ENCODE results near the gene GRIA3. TPM values are rescaled to one million over a fixed set of nuclear protein-coding genes. Genes with fewer than 3 reads are reported as not detected.
"Not testable (repeated sequence)": the region's sequence is repeated elsewhere in the genome, so short reads cannot be mapped to it uniquely, and the experiment has no call there.

GRIA3 gene
- total and polyA plus RNA-seq, 2 donors: 0.61 to 1.2 TPM

DNA sequence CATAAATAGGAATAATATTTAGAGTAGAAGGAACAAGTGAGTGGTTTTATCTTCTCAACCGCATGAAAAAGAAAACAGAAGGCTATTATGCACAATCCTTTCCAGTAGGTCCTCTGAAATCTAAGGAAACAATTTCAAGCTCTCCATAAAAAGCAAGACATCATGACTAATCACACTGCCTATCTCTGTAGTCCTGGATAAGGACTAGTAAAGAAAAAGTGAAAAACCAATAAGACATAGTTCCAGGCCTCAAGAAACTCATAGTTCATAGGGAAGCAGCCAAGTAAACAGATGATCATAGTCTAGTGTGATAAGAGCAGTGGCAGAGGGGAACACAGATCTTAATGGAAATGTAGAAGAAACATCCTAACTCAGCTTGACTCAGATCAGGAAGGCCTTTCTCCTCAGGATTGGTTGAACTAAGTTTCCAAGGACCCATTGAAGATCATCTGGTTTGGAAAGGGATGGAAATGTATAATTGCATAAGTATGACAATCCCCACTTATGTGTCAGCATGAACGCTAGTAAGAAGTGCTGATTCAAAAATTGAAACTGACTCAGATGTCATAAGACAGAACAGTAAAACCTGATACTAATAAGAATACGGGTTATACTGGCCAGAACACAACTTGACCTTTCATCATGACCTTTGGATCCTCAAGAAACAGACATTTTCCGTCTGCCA lies 155.3 kb downstream of the GRIA3 start:
- Histone ChIP-seq H3K9me3 (ENCODE audit: control insufficient read depth in 2 of 2, insufficient read depth in 1 of 2, low read length in 1 of 2) (no peaks in the 10 kb centered on the region), H3K4me1 (ENCODE audit: control insufficient read depth in 2 of 2, insufficient read depth in 2 of 2, low read length in 2 of 2) (no peaks in the 10 kb centered on the region), H3K36me3 (ENCODE audit: control insufficient read depth in 2 of 2, insufficient read depth in 2 of 2, low read length in 1 of 2) (no peaks in the 10 kb centered on the region), H3K27me3 (ENCODE audit: control insufficient read depth in 2 of 2, insufficient read depth in 1 of 2, low read length in 1 of 2) (no peaks in the 10 kb centered on the region), H3K27ac (ENCODE audit: low read depth in 1 of 2, low read length in 1 of 2) (no peak overlapping the region), H3K4me3 (ENCODE audit: low read length in 2 of 2) (no peak overlapping the region)
- 87% methylated on average over 4 of the region's 4 CpGs for WGBS
- DNase-seq (ENCODE audit: low read depth in 6 of 9, low spot score in 9 of 9): no peak

DNA sequence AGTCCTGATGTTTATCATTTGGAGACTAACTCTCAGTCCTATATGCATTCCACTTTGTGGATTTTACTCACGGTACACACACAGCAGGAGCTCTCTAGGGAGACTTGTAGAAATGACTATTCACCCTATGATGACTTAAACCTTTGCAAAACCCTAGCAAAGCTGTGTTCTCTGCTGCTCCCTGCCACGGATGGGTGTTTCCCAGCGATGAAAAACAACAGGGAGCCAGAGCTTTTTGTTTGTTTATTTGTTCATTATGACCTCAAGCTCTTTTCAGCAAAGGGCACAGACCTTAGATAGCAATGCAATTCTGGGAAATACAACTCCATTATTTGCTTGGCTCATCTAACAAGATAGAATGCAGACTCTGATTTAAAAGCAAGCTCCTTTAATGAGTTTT lies 156.6 kb downstream of the GRIA3 start:
- Histone ChIP-seq H3K4me3 (ENCODE audit: low read length in 2 of 2) (no peak overlapping the region), H3K9me3 (ENCODE audit: control insufficient read depth in 2 of 2, insufficient read depth in 1 of 2, low read length in 1 of 2) (no peaks in the 10 kb centered on the region), H3K27ac (ENCODE audit: low read depth in 1 of 2, low read length in 1 of 2) (no peak overlapping the region), H3K4me1 (ENCODE audit: control insufficient read depth in 2 of 2, insufficient read depth in 2 of 2, low read length in 2 of 2) (no peaks in the 10 kb centered on the region), H3K27me3 (ENCODE audit: control insufficient read depth in 2 of 2, insufficient read depth in 1 of 2, low read length in 1 of 2) (no peaks in the 10 kb centered on the region), H3K36me3 (ENCODE audit: control insufficient read depth in 2 of 2, insufficient read depth in 2 of 2, low read length in 1 of 2) (no peaks in the 10 kb centered on the region)
- WGBS: 34% methylated on average over 3 of the region's 3 CpGs
- no peak for DNase-seq (ENCODE audit: low read depth in 6 of 9, low spot score in 9 of 9)

DNA sequence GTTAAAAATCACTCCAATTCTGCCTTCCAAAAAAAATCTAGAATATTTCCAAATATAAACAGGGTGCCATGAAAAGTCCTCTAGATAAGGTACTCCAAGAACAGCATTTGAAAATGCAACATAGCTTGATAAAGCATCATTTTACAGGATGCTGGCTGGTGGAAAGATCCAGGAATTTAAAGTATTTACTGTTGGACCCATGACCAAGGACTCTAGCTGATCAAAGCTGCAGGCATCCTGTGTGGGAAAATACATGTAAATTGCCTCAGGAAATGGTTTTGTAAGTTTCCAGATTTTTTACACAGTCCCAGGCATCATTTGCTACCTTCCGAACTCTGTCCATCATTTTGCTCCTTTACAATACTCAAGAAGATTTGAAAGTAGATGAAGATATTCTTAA lies 164.4 kb downstream of the GRIA3 start:
- Histone ChIP-seq H3K9me3 (ENCODE audit: control insufficient read depth in 2 of 2, insufficient read depth in 1 of 2, low read length in 1 of 2) (no peaks in the 10 kb centered on the region), H3K27me3 (ENCODE audit: control insufficient read depth in 2 of 2, insufficient read depth in 1 of 2, low read length in 1 of 2) (no peaks in the 10 kb centered on the region), H3K4me3 (ENCODE audit: low read length in 2 of 2) (no peak overlapping the region), H3K27ac (ENCODE audit: low read depth in 1 of 2, low read length in 1 of 2) (no peak overlapping the region), H3K36me3 (ENCODE audit: control insufficient read depth in 2 of 2, insufficient read depth in 2 of 2, low read length in 1 of 2) (no peaks in the 10 kb centered on the region), H3K4me1 (ENCODE audit: control insufficient read depth in 2 of 2, insufficient read depth in 2 of 2, low read length in 2 of 2) (no peaks in the 10 kb centered on the region)
- no peak for DNase-seq (ENCODE audit: low read depth in 6 of 9, low spot score in 9 of 9)
- WGBS: 89% methylated on average over 1 of the region's 1 CpG

DNA sequence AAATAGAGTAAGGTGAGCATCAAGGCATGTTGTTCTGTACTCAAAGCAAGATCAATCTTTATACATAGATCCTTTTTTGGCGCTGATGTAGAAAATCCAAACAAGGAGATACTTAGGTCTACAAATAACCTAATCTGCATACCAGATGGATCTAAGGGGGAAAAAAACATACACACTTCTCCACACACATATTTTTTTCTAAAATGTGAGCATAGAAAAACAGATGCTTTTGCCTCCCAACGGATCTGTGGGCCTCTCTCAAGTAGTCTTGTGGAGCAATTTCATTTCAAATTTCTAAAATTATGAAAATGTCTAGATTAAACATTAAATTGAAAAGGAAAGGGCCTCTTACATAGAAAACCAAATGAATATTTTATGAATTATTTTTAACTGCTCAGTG lies 166.1 kb downstream of the GRIA3 start:
- no peaks in the 10 kb centered on the region for H3K9me3 ChIP-seq (ENCODE audit: control insufficient read depth in 2 of 2, insufficient read depth in 1 of 2, low read length in 1 of 2)
- DNase-seq (ENCODE audit: low read depth in 6 of 9, low spot score in 9 of 9): no peak
- no peaks in the 10 kb centered on the region for H3K27me3 ChIP-seq (ENCODE audit: control insufficient read depth in 2 of 2, insufficient read depth in 1 of 2, low read length in 1 of 2)
- H3K4me1 ChIP-seq (ENCODE audit: control insufficient read depth in 2 of 2, insufficient read depth in 2 of 2, low read length in 2 of 2): no peaks in the 10 kb centered on the region
- 91% methylated on average over 2 of the region's 2 CpGs for WGBS
- no peaks in the 10 kb centered on the region for H3K36me3 ChIP-seq (ENCODE audit: control insufficient read depth in 2 of 2, insufficient read depth in 2 of 2, low read length in 1 of 2)
- no peak overlapping the region for H3K4me3 ChIP-seq (ENCODE audit: low read length in 2 of 2)
- no peak overlapping the region for H3K27ac ChIP-seq (ENCODE audit: low read depth in 1 of 2, low read length in 1 of 2)

DNA sequence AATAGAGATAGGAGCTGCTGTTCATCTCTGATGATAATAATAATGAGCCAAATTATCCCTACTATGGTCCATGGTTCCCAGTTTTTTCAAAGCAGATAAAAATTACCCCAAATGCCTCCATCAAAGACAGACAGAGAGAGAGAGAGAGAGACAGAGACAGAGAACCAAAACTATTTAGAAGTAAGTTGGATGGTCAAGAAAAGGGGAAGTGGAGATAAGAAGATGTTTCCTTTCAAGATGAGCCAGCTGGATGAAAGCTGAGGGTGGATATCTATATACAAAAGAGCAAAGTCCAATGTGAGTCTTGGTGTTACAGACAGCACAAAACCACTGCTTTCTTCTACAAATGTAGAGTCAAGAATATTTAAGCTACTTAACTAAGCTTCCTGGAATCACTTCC lies 173.9 kb downstream of the GRIA3 start:
- Histone ChIP-seq H3K9me3 (ENCODE audit: control insufficient read depth in 2 of 2, insufficient read depth in 1 of 2, low read length in 1 of 2) (no peaks in the 10 kb centered on the region), H3K36me3 (ENCODE audit: control insufficient read depth in 2 of 2, insufficient read depth in 2 of 2, low read length in 1 of 2) (no peaks in the 10 kb centered on the region), H3K4me1 (ENCODE audit: control insufficient read depth in 2 of 2, insufficient read depth in 2 of 2, low read length in 2 of 2) (no peaks in the 10 kb centered on the region), H3K4me3 (ENCODE audit: low read length in 2 of 2) (no peak overlapping the region), H3K27me3 (ENCODE audit: control insufficient read depth in 2 of 2, insufficient read depth in 1 of 2, low read length in 1 of 2) (no peaks in the 10 kb centered on the region), H3K27ac (ENCODE audit: low read depth in 1 of 2, low read length in 1 of 2) (no peak overlapping the region)
- no peak for DNase-seq (ENCODE audit: low read depth in 6 of 9, low spot score in 9 of 9)

DNA sequence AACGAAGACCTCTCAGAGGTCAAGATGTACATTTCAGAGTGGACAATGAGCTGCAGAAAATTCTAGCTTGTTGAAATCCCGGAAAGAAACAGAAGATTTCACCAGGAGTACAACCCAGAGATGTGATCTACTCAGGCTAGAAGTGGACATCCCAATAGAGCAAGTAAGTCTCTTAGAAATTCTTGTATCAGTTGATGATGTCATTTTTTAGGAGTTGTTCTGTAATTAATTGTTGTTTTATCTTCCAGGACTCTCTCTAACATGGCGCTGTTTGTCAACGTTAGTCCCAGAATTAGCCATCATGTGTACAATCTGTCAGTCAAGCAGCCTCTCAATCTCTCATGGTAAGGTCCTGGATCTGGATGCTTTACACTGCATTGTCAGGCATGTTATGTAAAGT lies 174.4 kb downstream of the GRIA3 start:
- Histone ChIP-seq H3K4me3 (ENCODE audit: low read length in 2 of 2) (no peak overlapping the region), H3K27ac (ENCODE audit: low read depth in 1 of 2, low read length in 1 of 2) (no peak overlapping the region), H3K27me3 (ENCODE audit: control insufficient read depth in 2 of 2, insufficient read depth in 1 of 2, low read length in 1 of 2) (no peaks in the 10 kb centered on the region), H3K36me3 (ENCODE audit: control insufficient read depth in 2 of 2, insufficient read depth in 2 of 2, low read length in 1 of 2) (no peaks in the 10 kb centered on the region), H3K9me3 (ENCODE audit: control insufficient read depth in 2 of 2, insufficient read depth in 1 of 2, low read length in 1 of 2) (no peaks in the 10 kb centered on the region), H3K4me1 (ENCODE audit: control insufficient read depth in 2 of 2, insufficient read depth in 2 of 2, low read length in 2 of 2) (no peaks in the 10 kb centered on the region)
- 88% methylated on average over 4 of the region's 4 CpGs for WGBS
- DNase-seq (ENCODE audit: low read depth in 6 of 9, low spot score in 9 of 9): no peak

GRCh38 chrX:123361371-123361770 lies 177.3 kb downstream of the GRIA3 start:
- no peak overlapping the region for H3K4me3 ChIP-seq (ENCODE audit: low read length in 2 of 2)
- WGBS: 69% methylated on average over 1 of the region's 1 CpG
- no peaks in the 10 kb centered on the region for H3K4me1 ChIP-seq (ENCODE audit: control insufficient read depth in 2 of 2, insufficient read depth in 2 of 2, low read length in 2 of 2)
- H3K36me3 ChIP-seq (ENCODE audit: control insufficient read depth in 2 of 2, insufficient read depth in 2 of 2, low read length in 1 of 2): no peaks in the 10 kb centered on the region
- H3K27ac ChIP-seq (ENCODE audit: low read depth in 1 of 2, low read length in 1 of 2): no peak overlapping the region
- no peaks in the 10 kb centered on the region for H3K9me3 ChIP-seq (ENCODE audit: control insufficient read depth in 2 of 2, insufficient read depth in 1 of 2, low read length in 1 of 2)
- DNase-seq (ENCODE audit: low read depth in 6 of 9, low spot score in 9 of 9): no peak
- no peaks in the 10 kb centered on the region for H3K27me3 ChIP-seq (ENCODE audit: control insufficient read depth in 2 of 2, insufficient read depth in 1 of 2, low read length in 1 of 2)

DNA sequence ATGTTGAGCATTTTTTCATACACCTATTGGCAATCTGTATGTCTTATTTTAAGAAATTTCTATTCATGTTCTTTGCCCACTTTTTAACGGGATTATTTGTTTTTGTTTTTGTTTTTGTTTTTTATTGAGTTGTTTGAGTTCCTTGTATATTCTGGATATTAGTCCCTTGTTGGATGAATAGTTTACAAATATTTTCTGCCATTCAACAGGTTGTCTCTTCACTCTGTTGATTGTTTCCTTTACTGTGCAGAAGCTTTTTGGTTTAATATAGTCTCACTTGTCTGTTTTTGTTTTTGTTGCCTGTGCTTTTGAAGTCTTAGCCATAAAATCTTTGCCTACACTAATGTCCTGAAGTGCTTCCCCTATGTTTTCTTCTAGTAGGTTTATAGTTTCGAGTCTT lies 202.1 kb downstream of the GRIA3 start:
- H3K4me3 ChIP-seq (ENCODE audit: low read length in 2 of 2); DNase-seq (ENCODE audit: low read depth in 6 of 9, low spot score in 9 of 9); H3K9me3 ChIP-seq (ENCODE audit: control insufficient read depth in 2 of 2, insufficient read depth in 1 of 2, low read length in 1 of 2); H3K4me1 ChIP-seq (ENCODE audit: control insufficient read depth in 2 of 2, insufficient read depth in 2 of 2, low read length in 2 of 2); H3K27me3 ChIP-seq (ENCODE audit: control insufficient read depth in 2 of 2, insufficient read depth in 1 of 2, low read length in 1 of 2); H3K27ac ChIP-seq (ENCODE audit: low read depth in 1 of 2, low read length in 1 of 2); H3K36me3 ChIP-seq (ENCODE audit: control insufficient read depth in 2 of 2, insufficient read depth in 2 of 2, low read length in 1 of 2): not testable (repeated sequence)
- WGBS: 89% methylated on average over 2 of the region's 2 CpGs

DNA sequence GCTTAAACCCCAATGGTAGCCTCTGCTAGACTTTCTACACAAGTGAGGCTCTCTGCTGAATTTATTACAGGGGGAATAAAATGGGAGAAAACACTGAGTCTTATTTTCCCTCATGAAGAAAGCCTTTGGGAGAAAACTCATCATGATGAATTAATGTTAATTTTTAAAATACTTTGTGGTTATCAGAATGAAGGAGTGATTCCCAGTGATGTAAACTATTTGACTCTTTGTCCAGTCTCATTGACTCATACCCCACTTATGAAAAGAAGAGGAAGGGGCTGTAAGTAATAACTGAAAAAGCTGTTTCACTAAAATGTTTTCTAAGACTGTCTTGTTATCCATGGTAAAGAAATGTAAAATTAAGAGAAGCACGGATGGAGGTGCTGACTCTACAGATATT lies 208.8 kb downstream of the GRIA3 start:
- no peak for DNase-seq (ENCODE audit: low read depth in 6 of 9, low spot score in 9 of 9)
- Histone ChIP-seq H3K27me3 (ENCODE audit: control insufficient read depth in 2 of 2, insufficient read depth in 1 of 2, low read length in 1 of 2) (no peaks in the 10 kb centered on the region), H3K9me3 (ENCODE audit: control insufficient read depth in 2 of 2, insufficient read depth in 1 of 2, low read length in 1 of 2) (peaks cover 0 to 13% of the 10 kb centered on the region in 2 donors), H3K4me1 (ENCODE audit: control insufficient read depth in 2 of 2, insufficient read depth in 2 of 2, low read length in 2 of 2) (no peaks in the 10 kb centered on the region), H3K36me3 (ENCODE audit: control insufficient read depth in 2 of 2, insufficient read depth in 2 of 2, low read length in 1 of 2) (no peaks in the 10 kb centered on the region), H3K4me3 (ENCODE audit: low read length in 2 of 2) (no peak overlapping the region), H3K27ac (ENCODE audit: low read depth in 1 of 2, low read length in 1 of 2) (no peak overlapping the region)
- WGBS: 91% methylated on average over 1 of the region's 1 CpG

- DNase-seq (ENCODE audit: low read depth in 6 of 9, low spot score in 9 of 9): no peak
- 57% methylated on average over 1 of the region's 1 CpG for WGBS
- H3K27me3 ChIP-seq (ENCODE audit: control insufficient read depth in 2 of 2, insufficient read depth in 1 of 2, low read length in 1 of 2): no peaks in the 10 kb centered on the region
- H3K4me3 ChIP-seq (ENCODE audit: low read length in 2 of 2): no peak overlapping the region
- H3K36me3 ChIP-seq (ENCODE audit: control insufficient read depth in 2 of 2, insufficient read depth in 2 of 2, low read length in 1 of 2): no peaks in the 10 kb centered on the region
- no peaks in the 10 kb centered on the region for H3K4me1 ChIP-seq (ENCODE audit: control insufficient read depth in 2 of 2, insufficient read depth in 2 of 2, low read length in 2 of 2)
- H3K9me3 ChIP-seq (ENCODE audit: control insufficient read depth in 2 of 2, insufficient read depth in 1 of 2, low read length in 1 of 2): no peaks in the 10 kb centered on the region
- H3K27ac ChIP-seq (ENCODE audit: low read depth in 1 of 2, low read length in 1 of 2): no peak overlapping the region
These were observed 215.6 kb downstream of the GRIA3 start for GRCh38 chrX:123399709-123400108.
